GM19240 (cell line): ENCODE results near the gene ZBTB49.
"Not testable (repeated sequence)": the region's sequence is repeated elsewhere in the genome, so short reads cannot be mapped to it uniquely, and the experiment has no call there.

Experiments used
- DNase-seq: peaks from one replicate; pipeline ENCODE4 v3.0.0; 2011; ENCODE audit warnings: low spot score; ENCODE audit not compliant: insufficient read length

The ZBTB49 gene

GRCh38 chr4:4323705-4324534, 33.9 kb downstream of the ZBTB49 start:
- no peak for DNase-seq

- DNase-seq = no peak
Observed at GRCh38 chr4:4325321-4325720, 35.3 kb downstream of the ZBTB49 start.

- DNase-seq = no peak
Observed at GRCh38 chr4:4326166-4326565, 36.1 kb downstream of the ZBTB49 start.

- DNase-seq = no peak
Observed at GRCh38 chr4:4327652-4328121, 37.6 kb downstream of the ZBTB49 start.

GRCh38 chr4:4328206-4328605, 38.2 kb downstream of the ZBTB49 start:
- no peak for DNase-seq

- DNase-seq = no peak
Observed at GRCh38 chr4:4328840-4329239, 38.8 kb downstream of the ZBTB49 start.

GRCh38 chr4:4329496-4329895, 39.4 kb downstream of the ZBTB49 start:
- DNase-seq = no peak

GRCh38 chr4:4330794-4331193, 40.7 kb downstream of the ZBTB49 start:
- no peak for DNase-seq

- no peak for DNase-seq
Observed at GRCh38 chr4:4332529-4332928, 42.5 kb downstream of the ZBTB49 start.

GRCh38 chr4:4333265-4333706, 43.2 kb downstream of the ZBTB49 start:
- DNase-seq = no peak

- DNase-seq = peak; percentile 57
Observed at GRCh38 chr4:4334798-4335520, 44.9 kb downstream of the ZBTB49 start.

- DNase-seq = no peak
Observed at GRCh38 chr4:4338210-4339001, 48.4 kb downstream of the ZBTB49 start.

GRCh38 chr4:4339504-4340085, 49.5 kb downstream of the ZBTB49 start:
- DNase-seq = no peak

GRCh38 chr4:4341861-4342650, 52.0 kb downstream of the ZBTB49 start:
- no peak for DNase-seq

GRCh38 chr4:4343038-4343437, 53.0 kb downstream of the ZBTB49 start:
- DNase-seq = no peak

- no peak for DNase-seq
Observed at GRCh38 chr4:4344915-4345527, 55.0 kb downstream of the ZBTB49 start.

- no peak for DNase-seq
Observed at GRCh38 chr4:4347585-4347984, 57.5 kb downstream of the ZBTB49 start.

GRCh38 chr4:4348585-4348984, 58.5 kb downstream of the ZBTB49 start:
- DNase-seq = not testable (repeated sequence)

GRCh38 chr4:4349867-4350266, 59.8 kb downstream of the ZBTB49 start:
- no peak for DNase-seq

- DNase-seq = no peak
Observed at GRCh38 chr4:4350909-4351308, 60.9 kb downstream of the ZBTB49 start.
